Activated CD8-positive, alpha-beta memory T cell treated with anti-CD3 and anti-CD28 coated beads, Interleukin-2, amount 50 U/mL, for 1 hour (primary cell): ENCODE data around the gene OR2F1.
"Not testable (repeated sequence)": the region's sequence is repeated elsewhere in the genome, so short reads cannot be mapped to it uniquely, and the experiment has no call there.

ENCODE experiments used
- DNase-seq: peaks from one replicate; pipeline ENCODE4 v3.0.0-alpha.2; 2020; ENCODE audit errors: extremely low read depth

The OR2F1 gene

DNA sequence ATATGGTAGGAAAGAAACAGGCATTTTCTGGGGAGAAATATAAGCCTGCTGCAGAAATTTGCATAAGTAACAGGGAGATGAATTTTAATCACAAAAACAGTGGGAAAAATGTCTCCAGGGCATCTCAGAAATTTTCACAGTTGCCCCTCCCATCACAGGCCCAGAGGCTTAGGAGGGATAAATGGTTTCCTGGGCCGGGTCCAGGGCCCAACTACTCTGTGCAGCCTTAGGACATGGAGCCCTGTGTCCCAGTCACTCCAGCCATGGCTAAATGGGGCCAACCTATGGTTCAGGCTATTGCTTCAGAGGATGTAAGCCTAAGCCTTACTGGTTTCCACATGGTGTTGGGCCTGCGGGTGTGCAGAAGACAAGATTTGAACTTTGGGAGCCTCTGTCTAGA lies 54.7 kb downstream of the OR2F1 start:
- no peak for DNase-seq

DNA sequence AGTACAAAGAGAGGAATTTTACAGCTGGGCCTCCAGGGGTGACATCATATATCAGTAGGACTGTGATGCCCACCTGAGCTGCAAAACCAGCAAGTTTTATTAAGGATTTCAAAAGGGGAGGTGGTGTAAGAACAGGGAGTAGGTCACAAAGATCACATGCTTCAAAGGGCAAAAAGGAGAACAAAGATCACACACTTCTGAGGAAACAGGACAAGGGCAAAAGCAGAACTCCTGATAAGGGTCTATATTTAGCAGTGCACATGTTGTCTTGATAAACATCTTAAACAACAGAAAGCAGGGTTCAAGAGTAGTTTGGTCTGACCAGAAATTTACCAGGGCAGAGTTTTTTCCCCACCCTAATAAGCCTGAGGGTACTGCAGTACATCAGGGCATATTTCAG lies 55.4 kb downstream of the OR2F1 start:
- DNase-seq = not testable (repeated sequence)

DNA sequence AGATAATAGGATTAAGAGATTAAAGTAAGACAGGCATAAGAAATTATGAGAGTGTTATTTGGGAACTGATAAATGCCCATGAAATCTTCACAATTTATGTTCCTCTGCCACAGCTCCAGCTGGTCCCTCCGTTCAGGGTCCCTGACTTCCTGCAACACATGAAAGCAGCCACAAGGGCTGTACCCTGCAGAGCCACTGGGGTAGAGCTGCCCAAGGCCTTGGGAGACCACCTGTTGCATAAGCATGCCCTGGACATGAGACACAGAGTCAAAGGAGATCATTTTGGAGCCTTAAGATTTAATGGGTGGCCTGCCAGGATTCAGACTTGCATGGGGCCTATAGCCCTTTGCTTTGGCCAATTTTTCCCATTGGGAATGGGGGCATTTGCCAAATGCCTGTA lies 56.2 kb downstream of the OR2F1 start:
- DNase-seq = not testable (repeated sequence)

DNA sequence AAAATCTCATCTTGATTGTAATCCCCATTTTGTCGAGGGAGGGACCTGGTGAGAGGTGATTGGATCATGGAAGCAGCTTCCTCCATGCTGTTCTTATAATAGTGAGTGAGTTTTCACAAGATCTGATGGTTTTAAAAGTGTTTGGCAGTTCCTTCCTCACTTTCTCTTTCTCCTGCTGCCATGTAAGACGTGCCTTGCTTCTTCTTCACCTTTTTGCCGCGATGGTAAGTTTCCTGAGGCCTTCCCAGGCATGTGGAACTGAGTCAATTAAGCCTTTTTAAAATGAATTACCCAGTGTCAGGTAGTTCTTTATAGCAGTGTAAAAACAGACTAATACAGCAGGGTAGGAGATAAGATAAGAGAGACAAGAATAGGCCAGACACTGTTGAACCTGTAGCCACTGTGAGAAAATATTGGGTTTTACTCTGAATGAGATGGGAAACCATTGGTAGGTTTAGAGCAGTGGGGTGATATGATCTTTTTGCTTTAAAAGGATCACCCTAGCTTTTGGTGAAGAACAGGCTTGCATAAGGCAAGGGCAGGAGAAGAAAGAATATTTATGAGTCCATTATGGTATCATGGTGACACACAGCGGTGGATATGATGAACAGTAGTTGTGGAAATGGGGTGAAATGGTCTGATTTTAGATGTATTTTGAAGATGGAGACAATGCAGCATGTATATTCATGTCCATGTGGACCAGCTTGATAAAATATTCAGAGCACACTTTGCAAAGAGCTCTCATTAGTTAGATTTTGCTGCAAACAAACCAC lies 57.0 kb downstream of the OR2F1 start:
- no peak for DNase-seq
